IMR-90 (cell line): ENCODE results near the gene UBAP2L. TPM values are rescaled to one million over a fixed set of nuclear protein-coding genes. Genes with fewer than 3 reads are reported as not detected.

ENCODE experiments used
- ATAC-seq: fragments of 200-7000 bp; cut with Tn5 transposase; 2 replicates; pipeline ENCODE4 v1.9.1; 2020; ENCODE audit warnings: low read depth, mild to moderate bottlenecking, moderate library complexity
- BruUV-seq: library from RNA; stranded (reverse); fragments of 400-500 nt; replicated peaks from 2 replicates; lab custom pipeline; 2021; lab: Mats Ljungman, UMichigan
- CTCF ChIA-PET: fragments of 300-600 bp; formaldehyde crosslinking; extraction: SDS; loops from one replicate; lab custom pipeline; 2021; ENCODE audit warnings: antibody characterized with exemption; lab: Yijun Ruan, JAX
- POLR2A ChIA-PET: fragments of 300-600 bp; sonication (Branson Sonifier 250); formaldehyde crosslinking; loops from one replicate; lab custom pipeline; 2022; ENCODE audit warnings: antibody characterized with exemption; ENCODE audit not compliant: unreplicated experiment; lab: Charles Lee
- DNase-seq: peaks from one replicate; pipeline ENCODE4 v3.0.0; 2013
- H2AFZ ChIP-seq: replicated peaks from 2 replicates; pipeline ENCODE3; 2013; ENCODE audit warnings: low read length, mild to moderate bottlenecking; ENCODE audit not compliant: poor library complexity
- H2AK5ac ChIP-seq: 2 replicates; pipeline ENCODE4 v1.6.1; 2013; ENCODE audit warnings: low read depth, low read length, inconsistent platforms
- H2AK9ac ChIP-seq: replicated peaks from 2 replicates; pipeline ENCODE3; 2013; ENCODE audit warnings: mild to moderate bottlenecking, low read depth, low read length, moderate library complexity; ENCODE audit not compliant: poor library complexity
- H2BK120ac ChIP-seq: 2 replicates; pipeline ENCODE4 v1.6.1; 2013; ENCODE audit warnings: low read depth, low read length, inconsistent platforms
- H2BK15ac ChIP-seq: 3 replicates; pipeline ENCODE4 v1.6.1; 2013; ENCODE audit warnings: low read depth, low read length, inconsistent platforms
- H2BK20ac ChIP-seq: 2 replicates; pipeline ENCODE4 v1.6.1; 2013; ENCODE audit warnings: low read depth, mild to moderate bottlenecking, inconsistent platforms, low read length, moderate library complexity
- H2BK5ac ChIP-seq: 2 replicates; pipeline ENCODE4 v1.6.1; 2013; ENCODE audit warnings: mild to moderate bottlenecking, low read depth, low read length, inconsistent platforms; ENCODE audit not compliant: poor library complexity, severe bottlenecking
- H3K14ac ChIP-seq: replicated peaks from 2 replicates; pipeline ENCODE4 v1.6.1; 2013; ENCODE audit warnings: low read depth, low read length, inconsistent platforms
- H3K18ac ChIP-seq: 2 replicates; pipeline ENCODE4 v1.6.1; 2013; ENCODE audit warnings: low read depth, low read length, control low read depth
- H3K23ac ChIP-seq: 2 replicates; pipeline ENCODE4 v1.6.1; 2013; ENCODE audit warnings: low read depth, low read length, inconsistent platforms
- H3K27ac ChIP-seq: 2 replicates; pipeline ENCODE4 v1.5.1; 2013; ENCODE audit warnings: mild to moderate bottlenecking, control low read depth, low read length; ENCODE audit not compliant: insufficient read depth
- H3K27me3 ChIP-seq: 2 replicates; pipeline ENCODE4 v1.6.1; 2013; ENCODE audit warnings: low read length; ENCODE audit not compliant: control insufficient read depth, insufficient read depth
- H3K36me3 ChIP-seq: 2 replicates; pipeline ENCODE4 v1.6.1; 2013; ENCODE audit warnings: low read length, mixed read lengths; ENCODE audit not compliant: control insufficient read depth, insufficient read depth
- H3K4ac ChIP-seq: 2 replicates; pipeline ENCODE4 v1.6.1; 2013; ENCODE audit warnings: low read depth, low read length, inconsistent platforms
- H3K4me1 ChIP-seq: 2 replicates; pipeline ENCODE4 v1.6.1; 2013; ENCODE audit warnings: low read length, mixed read lengths; ENCODE audit not compliant: control insufficient read depth, insufficient read depth
- H3K4me2 ChIP-seq: 2 replicates; pipeline ENCODE4 v1.6.1; 2013; ENCODE audit warnings: low read depth, mild to moderate bottlenecking, control low read depth, low read length, moderate library complexity
- H3K4me3 ChIP-seq: 2 replicates; pipeline ENCODE4 v1.5.1; 2013; ENCODE audit warnings: low read depth, mild to moderate bottlenecking, control low read depth, low read length, moderate library complexity; ENCODE audit not compliant: insufficient read depth
- H3K56ac ChIP-seq: 2 replicates; pipeline ENCODE4 v1.6.1; 2013; ENCODE audit warnings: low read length, inconsistent platforms; ENCODE audit not compliant: insufficient read depth; ENCODE audit errors: extremely low read depth
- H3K79me1 ChIP-seq, 2 experiments: 2 replicates each; pipeline ENCODE4 v1.6.1; 2013; ENCODE audit warnings: low read length in 2 of 2, inconsistent platforms in 1 of 2, low read depth in 1 of 2
- H3K9ac ChIP-seq: 2 replicates; pipeline ENCODE4 v1.6.1; 2013; ENCODE audit warnings: low read depth, low read length, control low read depth
- H3K9me1 ChIP-seq: 2 replicates; pipeline ENCODE4 v1.6.1; 2013; ENCODE audit warnings: low read length, inconsistent platforms; ENCODE audit not compliant: insufficient read depth
- H3K9me3 ChIP-seq: 2 replicates; pipeline ENCODE4 v1.6.1; 2013; ENCODE audit warnings: low read length; ENCODE audit not compliant: control insufficient read depth, insufficient read depth
- H4K20me1 ChIP-seq: 2 replicates; pipeline ENCODE4 v1.6.1; 2013; ENCODE audit warnings: low read length, inconsistent platforms; ENCODE audit not compliant: insufficient read depth
- H4K5ac ChIP-seq: 2 replicates; pipeline ENCODE4 v1.6.1; 2013; ENCODE audit warnings: mild to moderate bottlenecking, low read depth, low read length, control low read depth
- H4K8ac ChIP-seq, 2 experiments: 2 replicates each; pipeline ENCODE4 v1.6.1; 2013; ENCODE audit warnings: low read depth in 2 of 2, low read length in 2 of 2, control low read depth in 1 of 2, inconsistent platforms in 1 of 2
- H4K91ac ChIP-seq: 2 replicates; pipeline ENCODE4 v1.6.1; 2013; ENCODE audit warnings: low read depth, low read length, inconsistent platforms; ENCODE audit not compliant: insufficient read depth
- CEBPB ChIP-seq: IDR thresholded peaks from 2 replicates; pipeline ENCODE4 v1.6.1; 2012; ENCODE audit warnings: low read depth, low read length, improper control_type of control experiment
- CHD1 ChIP-seq: IDR thresholded peaks from 2 replicates; pipeline ENCODE4 v1.6.1; 2012; ENCODE audit warnings: low read depth, low read length, improper control_type of control experiment
- FOS ChIP-seq: fragments of 150-350 bp; IDR thresholded peaks from 2 replicates; pipeline ENCODE4 v1.6.1; 2016; ENCODE audit warnings: low read depth, low read length
- MAZ ChIP-seq: IDR thresholded peaks from 2 replicates; pipeline ENCODE4 v1.6.1; 2012; ENCODE audit warnings: low read depth, mild to moderate bottlenecking, low read length, improper control_type of control experiment, moderate library complexity, borderline replicate concordance
- MXI1 ChIP-seq: IDR thresholded peaks from 2 replicates; pipeline ENCODE4 v1.6.1; 2012; ENCODE audit warnings: low read depth, mild to moderate bottlenecking, low read length, moderate library complexity, borderline replicate concordance
- POLR2A ChIP-seq: IDR thresholded peaks from 2 replicates; pipeline ENCODE4 v1.6.1; 2012; ENCODE audit warnings: mild to moderate bottlenecking, low read depth, low read length
- RCOR1 ChIP-seq: IDR thresholded peaks from 2 replicates; pipeline ENCODE4 v1.6.1; 2012; ENCODE audit warnings: mild to moderate bottlenecking, low read length, improper control_type of control experiment; ENCODE audit not compliant: insufficient replicate concordance
- RFX5 ChIP-seq: IDR thresholded peaks from 2 replicates; pipeline ENCODE4 v1.8.0; 2012; ENCODE audit warnings: low read depth, mild to moderate bottlenecking, low read length, moderate library complexity
- WGBS, 2 experiments: methylation state at CpG; one replicate each; pipeline versions ENCODE4 v1.1.5 to v1.1.7; 2013; ENCODE audit warnings: missing lambda C conversion rate in 2 of 2; ENCODE audit not compliant: insufficient read length in 1 of 2; ENCODE audit errors: extremely low coverage in 2 of 2; 5-methylcytosine and 5-hydroxymethylcytosine counted together
- dilution Hi-C: fragments of 300-500 bp; cut with HindIII; formaldehyde crosslinking; loops from one replicate; pipeline ENCODE4 v1.14.3; 2018; ENCODE audit warnings: low sequenced_read_pairs; ENCODE audit not compliant: unreplicated experiment
- in situ Hi-C: fragments of 300-500 bp; cut with MboI; formaldehyde crosslinking; loops from 3 replicates; pipeline ENCODE4 v1.14.3; 2019; ENCODE audit warnings: low sequenced_read_pairs, inconsistent platforms, mixed read lengths
- intact Hi-C: fragments of 100-400 bp; cut with micrococcal nuclease; formaldehyde crosslinking; loops from 2 replicates; pipeline ENCODE4 v1.10.0; 2022
- polyA plus RNA-seq, 3 experiments: library from polyadenylated mRNA; depleted of rRNA; stranded (reverse); fragments of >200 nt; gene quantifications; 2 replicates each; pipeline ENCODE4 v1.2.3, GENCODE V29; 2012; ENCODE audit warnings: low replicate concordance in 1 of 3
- total RNA-seq: library from RNA; depleted of rRNA; stranded (reverse); fragments of >200 nt; gene quantifications from 2 replicates; pipeline ENCODE4 v1.2.3, GENCODE V29; 2012
- TF ChIP-seq, protein P1 (sequence below): fragments of 150-350 bp; IDR thresholded peaks from 2 replicates; pipeline ENCODE4 v1.6.1; 2016; ENCODE audit warnings: low read depth, mild to moderate bottlenecking, low read length, moderate library complexity, borderline replicate concordance

UBAP2L gene
- total and polyA plus RNA-seq, 2 of the 4 experiments (the other 2 are of a cell fraction), result 57.5 to 149 TPM

- in situ Hi-C loops (no loop called here), intact Hi-C loops (no loop called here), dilution Hi-C loops (no loop called here)
- Histone ChIP-seq H3K79me1 (no peaks in the 10 kb centered on the region), H2BK20ac (no peak overlapping the region), H3K9me3 (no peaks in the 10 kb centered on the region), H3K14ac (no peak overlapping the region), H3K4me2 (no peak overlapping the region), H4K8ac (no peak overlapping the region), H4K5ac (no peak overlapping the region), H3K9me1 (no peaks in the 10 kb centered on the region), H3K36me3 (no peaks in the 10 kb centered on the region), H4K20me1 (no peaks in the 10 kb centered on the region), H2AFZ (no peak overlapping the region), H2BK5ac (no peak overlapping the region), H3K56ac (no peak overlapping the region), H3K4ac (no peak overlapping the region), H3K23ac (no peak overlapping the region), H3K4me1 (peaks cover 4% of the 10 kb centered on the region), H3K4me3 (no peak overlapping the region), H3K9ac (no peak overlapping the region), H3K27ac (no peak overlapping the region), H2BK120ac (no peak overlapping the region), H2BK15ac (no peak overlapping the region), H2AK5ac (no peak overlapping the region), H3K18ac (no peak overlapping the region), H3K27me3 (peaks cover 27% of the 10 kb centered on the region), H2AK9ac (no peak overlapping the region), H4K91ac (no peak overlapping the region)
- POLR2A ChIA-PET, result no interaction called here
- CTCF ChIA-PET, result interaction anchor here (1.1 kb wide), 1 partner anchor 25 kb away, joined by 3 read pairs; no protein-coding TSS in a partner anchor
- TF ChIP-seq RFX5 (no peak), CEBPB (no peak), RCOR1 (no peak), MXI1 (no peak), MAZ (no peak), CHD1 (no peak), FOS (no peak), POLR2A (no peak)
- TF ChIP-seq, protein P1, sequence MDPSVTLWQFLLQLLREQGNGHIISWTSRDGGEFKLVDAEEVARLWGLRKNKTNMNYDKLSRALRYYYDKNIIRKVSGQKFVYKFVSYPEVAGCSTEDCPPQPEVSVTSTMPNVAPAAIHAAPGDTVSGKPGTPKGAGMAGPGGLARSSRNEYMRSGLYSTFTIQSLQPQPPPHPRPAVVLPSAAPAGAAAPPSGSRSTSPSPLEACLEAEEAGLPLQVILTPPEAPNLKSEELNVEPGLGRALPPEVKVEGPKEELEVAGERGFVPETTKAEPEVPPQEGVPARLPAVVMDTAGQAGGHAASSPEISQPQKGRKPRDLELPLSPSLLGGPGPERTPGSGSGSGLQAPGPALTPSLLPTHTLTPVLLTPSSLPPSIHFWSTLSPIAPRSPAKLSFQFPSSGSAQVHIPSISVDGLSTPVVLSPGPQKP, result no peak
- ATAC-seq, result no peak
- DNase-seq, result no peak
- BruUV-seq, result no TSS peak
- 81% methylated on average over 4 of the region's 8 CpGs; no CpG with 5 or more reads in 1 of the 2 experiments for WGBS, 2 experiments
Observed at GRCh38 chr1:154193821-154194220, 26.9 kb upstream of the UBAP2L start.
